ENCODE measurements around the gene SOX6.

SOX6 gene

DNA sequence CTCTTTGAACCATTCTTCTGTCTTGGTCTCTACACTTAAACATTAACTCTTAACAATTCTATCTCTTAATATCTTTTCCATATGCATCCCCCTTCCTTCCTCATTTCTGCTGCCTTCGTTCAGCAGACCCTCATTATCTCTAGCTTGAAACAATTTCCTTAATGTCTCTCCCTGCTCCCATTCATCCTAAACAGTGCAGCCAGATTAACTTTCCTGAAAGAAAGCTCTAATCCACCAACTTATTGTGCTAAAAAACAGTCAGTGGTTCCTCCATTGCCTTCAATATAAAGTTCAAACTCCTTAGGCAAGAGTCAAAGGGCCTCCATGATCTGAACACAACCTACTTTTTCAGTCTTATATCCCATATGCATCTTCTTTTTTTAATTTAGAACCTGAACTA, 42.5 kb downstream of the SOX6 start:
- no peak for DNase-seq (ENCODE audit: low read depth in 2 of 2)
- no peak overlapping the region for H3K4me3 ChIP-seq (replicated peaks in 1 of 2; ENCODE audit: low read depth in 2 of 2, low read length in 2 of 2)
- TF ChIP-seq CTCF (IDR thresholded peaks at IDR 0.05; ENCODE audit: low read depth, low read length) = no peak

DNA sequence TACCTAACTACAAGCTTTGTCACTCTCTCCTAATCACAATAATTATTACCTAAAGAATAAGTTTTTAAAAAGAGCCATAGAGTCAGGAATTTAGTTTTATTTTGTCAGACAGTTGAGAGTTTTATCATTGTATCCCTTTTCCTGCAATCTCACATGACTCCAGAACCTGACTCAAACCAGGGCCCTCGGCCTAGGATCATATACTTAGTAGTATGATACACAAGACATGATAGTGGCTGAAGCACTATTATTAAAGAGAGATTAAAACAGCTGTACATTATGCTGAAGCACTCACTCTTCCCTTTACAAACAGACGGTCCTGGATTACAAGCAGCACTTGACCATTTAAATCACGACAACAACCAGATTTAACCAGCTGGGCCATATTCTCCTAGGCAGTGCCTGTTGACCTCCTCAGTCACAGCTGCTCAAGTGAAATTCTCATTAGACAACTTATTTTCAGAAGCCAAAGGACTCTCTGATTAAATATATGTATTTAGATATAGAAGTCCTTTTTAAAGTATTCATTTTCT, 44.0 kb downstream of the SOX6 start:
- no peak overlapping the region for H3K4me3 ChIP-seq (replicated peaks in 1 of 2; ENCODE audit: low read depth in 2 of 2, low read length in 2 of 2)
- no peak for DNase-seq (ENCODE audit: low read depth in 2 of 2)
- TF ChIP-seq CTCF (IDR thresholded peaks at IDR 0.05; ENCODE audit: low read depth, low read length) = no peak

GRCh38 chr11:16311831-16312230, 44.5 kb downstream of the SOX6 start:
- TF ChIP-seq CTCF (IDR thresholded peaks at IDR 0.05; ENCODE audit: low read depth, low read length) = no peak
- H3K4me3 ChIP-seq (replicated peaks in 1 of 2; ENCODE audit: low read depth in 2 of 2, low read length in 2 of 2) = no peak overlapping the region
- DNase-seq (ENCODE audit: low read depth in 2 of 2) = no peak

- no peak overlapping the region for H3K4me3 ChIP-seq (replicated peaks in 1 of 2; ENCODE audit: low read depth in 2 of 2, low read length in 2 of 2)
- DNase-seq (ENCODE audit: low read depth in 2 of 2) = no peak
- no peak for TF ChIP-seq CTCF (IDR thresholded peaks at IDR 0.05; ENCODE audit: low read depth, low read length)
These were observed 45.4 kb downstream of the SOX6 start for GRCh38 chr11:16310943-16311342.

DNA sequence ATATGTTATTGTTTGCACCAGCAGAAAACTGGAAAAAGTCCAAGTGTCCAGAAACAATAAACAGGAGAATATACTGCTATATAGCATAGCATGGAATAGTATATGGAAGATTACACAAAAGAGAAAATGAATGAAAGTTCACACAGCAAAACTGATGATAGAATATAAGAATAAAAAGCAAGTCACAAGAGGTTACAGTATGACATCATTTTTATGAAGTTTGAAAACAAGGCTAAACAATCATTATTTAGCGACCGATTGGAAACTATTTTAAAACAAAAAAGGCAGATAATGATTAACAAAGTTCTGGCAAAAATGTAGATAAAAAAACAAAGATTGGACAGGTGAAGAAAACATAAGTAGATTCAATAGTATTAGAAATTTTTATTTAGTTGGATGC, 47.1 kb downstream of the SOX6 start:
- no peak overlapping the region for H3K4me3 ChIP-seq (replicated peaks in 1 of 2; ENCODE audit: low read depth in 2 of 2, low read length in 2 of 2)
- no peak for TF ChIP-seq CTCF (IDR thresholded peaks at IDR 0.05; ENCODE audit: low read depth, low read length)

DNA sequence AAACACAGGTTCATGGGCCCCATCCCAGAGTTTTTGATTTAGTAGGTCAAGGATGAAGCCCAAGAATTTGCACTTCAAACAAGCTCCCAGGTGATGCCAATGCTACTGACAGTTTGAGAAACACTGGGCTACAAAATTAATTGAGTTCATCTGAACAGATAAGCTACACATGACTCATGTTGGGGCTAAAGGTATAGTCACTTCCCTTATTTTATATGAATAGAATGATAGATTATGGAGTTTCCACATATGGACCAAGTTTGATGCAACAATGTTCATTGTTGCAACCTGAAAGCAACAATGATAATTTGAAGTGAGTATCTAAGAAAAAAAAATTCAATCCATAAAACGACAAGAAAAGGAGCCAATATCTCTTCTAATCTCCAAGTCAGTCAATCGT, 54.9 kb downstream of the SOX6 start:
- DNase-seq (ENCODE audit: low read depth in 2 of 2) = no peak
- TF ChIP-seq CTCF (IDR thresholded peaks at IDR 0.05; ENCODE audit: low read depth, low read length) = no peak
- no peak overlapping the region for H3K4me3 ChIP-seq (replicated peaks in 1 of 2; ENCODE audit: low read depth in 2 of 2, low read length in 2 of 2)

More for the DNA sequence above, 47.1 kb downstream of the SOX6 start:
- no peak for DNase-seq (ENCODE audit: low read depth in 2 of 2)

Measured in cardiac fibroblast (primary cell).